C4-2B (cell line): ENCODE measurements around the gene MTUS2.

ENCODE experiments used
- CTCF ChIP-seq: fragments of 450-650 bp; conservative IDR thresholded peaks from 2 replicates; pipeline ENCODE4 v1.5.1; 2017; ENCODE audit warnings: mild to moderate bottlenecking
- ZFX ChIP-seq: fragments of 450-650 bp; IDR thresholded peaks from 2 replicates; pipeline ENCODE4 v1.6.1; 2017

GRCh38 chr13:29513002-29513980 is 693.2 kb downstream of the MTUS2 start:
- TF ChIP-seq CTCF (no peak), ZFX (no peak)
